T47D (cell line): ENCODE data around the gene FAM184B.
"Not testable (repeated sequence)": the region's sequence is repeated elsewhere in the genome, so short reads cannot be mapped to it uniquely, and the experiment has no call there.

Experiments
- DNase-seq, 2 experiments: peaks; one replicate each; pipeline versions ENCODE4 v3.0.0 to v3.0.0-alpha.2; 2011 to 2012; ENCODE audit warnings: low read depth in 1 of 2, low spot score in 1 of 2
- JUND ChIP-seq: IDR thresholded peaks from 2 replicates; pipeline ENCODE4 v1.6.1; 2012; ENCODE audit warnings: low read depth
- in situ Hi-C: cut with HindIII; loops from 2 replicates; pipeline ENCODE4 v1.10.0; 2016; ENCODE audit warnings: low sequenced_read_pairs, low pct_unique_long_range_greater_than_20kb

FAM184B gene

DNA sequence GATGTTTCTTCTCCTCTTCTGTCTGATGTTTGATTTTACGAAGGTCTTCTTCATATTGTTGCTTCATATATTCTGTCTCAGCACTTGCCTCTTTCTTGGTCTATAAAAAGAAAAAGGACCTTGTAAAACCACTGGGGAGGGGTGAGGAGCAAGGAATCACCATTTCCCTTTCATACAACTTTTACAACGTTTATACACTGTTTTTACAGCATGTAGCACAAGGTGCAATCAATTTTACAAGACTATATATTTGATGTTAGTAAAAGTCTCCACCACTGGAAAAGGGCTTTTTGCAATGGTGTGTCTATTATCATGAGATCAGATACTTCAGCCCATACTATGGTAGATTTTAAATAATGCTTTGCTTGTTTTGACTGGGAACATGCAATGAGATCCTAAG lies 76.3 kb downstream of the FAM184B start:
- no peak for TF ChIP-seq JUND
- in situ Hi-C loops, result no loop called here
- DNase-seq, result no peak

DNA sequence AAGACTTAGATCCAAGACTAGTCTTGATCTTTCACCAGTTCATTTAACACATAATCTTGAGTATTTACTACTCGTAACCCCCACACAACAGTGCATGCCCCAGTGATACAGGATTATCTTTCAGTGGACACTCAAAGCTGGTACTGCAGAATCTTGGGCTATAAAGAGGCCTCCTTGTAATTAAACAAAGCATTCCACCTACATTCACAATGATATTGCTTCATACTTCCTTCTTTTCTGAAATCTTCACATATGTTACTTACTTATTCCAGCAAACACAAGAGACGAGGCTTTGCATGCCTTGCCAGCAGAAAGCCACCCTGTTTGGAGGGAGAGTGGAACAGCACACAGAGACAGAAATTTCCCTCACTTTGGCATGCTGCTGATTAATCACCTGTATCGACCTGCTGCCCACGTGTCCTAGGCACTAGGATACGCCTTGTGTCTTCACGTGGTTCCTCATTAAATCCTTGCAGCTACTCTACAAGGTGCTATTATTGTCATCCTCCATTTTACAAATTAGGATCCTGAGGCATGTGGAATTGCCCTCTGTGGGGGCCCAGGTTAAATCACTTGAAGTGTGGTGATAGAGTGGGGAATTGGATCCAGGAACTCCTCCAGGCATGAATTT lies 77.3 kb downstream of the FAM184B start:
- no peak for DNase-seq
- in situ Hi-C loops, result no loop called here
- no peak for TF ChIP-seq JUND

DNA sequence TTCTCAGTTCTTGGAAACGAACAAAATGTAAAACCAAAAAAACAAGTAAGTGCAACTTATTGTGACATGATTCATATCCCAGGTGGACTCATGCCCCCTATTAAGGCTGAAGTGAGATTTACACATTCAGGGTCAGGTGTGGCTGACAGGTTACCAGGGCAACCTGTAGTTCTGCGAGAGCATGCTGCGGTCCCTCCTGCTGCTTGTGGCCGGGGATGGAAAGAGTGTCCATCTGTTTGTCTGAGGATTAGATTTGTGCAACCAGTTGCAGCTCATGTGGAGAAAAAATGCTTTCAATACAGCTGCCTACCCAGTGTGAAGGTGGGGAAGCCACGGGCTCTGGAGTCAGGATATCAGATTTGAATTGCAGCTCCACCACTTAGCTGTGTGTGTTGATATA lies 78.8 kb downstream of the FAM184B start:
- in situ Hi-C loops, result no loop called here
- TF ChIP-seq JUND, result no peak
- no peak for DNase-seq

DNA sequence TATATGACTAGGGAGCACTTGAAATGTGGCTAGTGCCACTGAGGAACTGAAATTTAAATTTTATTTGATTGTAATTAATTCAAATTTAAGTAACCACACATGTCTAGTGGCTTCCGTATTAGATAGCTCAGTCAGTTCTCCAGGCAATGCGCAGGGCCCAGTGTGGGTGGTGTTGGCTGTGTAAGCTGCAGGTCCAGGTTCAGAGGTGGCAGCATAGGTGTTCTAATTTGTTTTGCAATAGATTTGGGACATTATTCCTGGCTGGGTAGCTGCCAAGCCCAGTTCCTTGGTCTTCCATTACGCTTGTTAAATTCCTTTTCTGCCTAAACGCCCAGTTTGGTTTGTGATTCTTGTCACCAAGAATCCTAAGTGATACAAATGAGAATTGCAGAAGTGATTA lies 79.5 kb downstream of the FAM184B start:
- no peak for DNase-seq
- no peak for TF ChIP-seq JUND
- in situ Hi-C loops, result no loop called here

DNA sequence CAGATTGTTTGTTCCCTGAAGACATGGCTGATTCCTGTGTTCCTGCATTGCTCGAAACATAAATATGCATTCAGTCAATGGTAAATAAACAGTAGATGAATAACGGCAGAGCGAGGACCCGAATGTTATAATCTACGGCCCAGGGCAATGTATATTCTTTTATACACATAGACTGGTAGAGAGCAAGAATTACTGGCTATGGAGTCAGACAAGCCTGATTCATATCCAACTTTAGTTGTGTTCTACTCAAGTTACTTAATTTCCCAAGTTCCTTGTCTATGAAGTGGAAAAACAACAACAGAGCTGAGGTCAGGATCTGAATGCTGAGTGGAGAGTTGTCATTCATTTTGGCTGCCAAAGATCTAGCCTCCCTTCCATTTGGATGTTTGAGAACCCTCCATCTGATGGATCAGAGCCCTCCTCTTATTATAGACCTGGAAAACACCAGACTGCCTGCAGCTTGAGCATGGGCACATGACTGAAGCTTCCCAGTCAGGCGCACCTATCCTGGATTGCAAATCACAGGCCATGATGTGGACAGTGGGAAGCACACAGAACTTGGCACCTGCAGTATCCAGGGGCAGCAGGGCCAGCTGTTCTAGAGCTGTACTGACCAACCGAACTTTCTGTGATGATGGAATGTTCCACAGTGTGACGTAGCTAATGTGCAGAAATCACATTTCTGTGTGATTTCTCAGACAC lies 80.1 kb downstream of the FAM184B start:
- in situ Hi-C loops, result no loop called here
- TF ChIP-seq JUND, result no peak; the same call in 1 of the 2 replicates
- peak in 1 of 2 experiments; percentile 93 for DNase-seq

DNA sequence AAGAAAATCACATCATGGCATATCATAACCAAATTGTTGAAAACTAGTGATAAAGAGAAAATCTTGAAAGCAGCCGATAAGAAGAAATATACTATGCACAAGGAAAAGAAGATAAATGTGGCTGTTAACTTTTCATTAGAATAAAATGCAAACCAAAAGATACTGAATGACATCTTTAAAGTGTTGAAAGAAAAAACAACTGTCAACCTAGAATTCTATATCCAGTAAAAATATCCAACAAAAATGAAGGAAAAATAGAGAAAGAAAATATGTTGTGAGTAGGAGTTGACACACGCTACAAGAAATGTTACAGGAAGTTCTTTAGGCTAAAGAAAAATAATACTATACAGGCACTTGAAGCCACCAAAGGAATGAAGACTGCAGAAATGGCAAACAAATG lies 82.0 kb downstream of the FAM184B start:
- TF ChIP-seq JUND, result no peak
- in situ Hi-C loops, result no loop called here
- DNase-seq, result no peak

DNA sequence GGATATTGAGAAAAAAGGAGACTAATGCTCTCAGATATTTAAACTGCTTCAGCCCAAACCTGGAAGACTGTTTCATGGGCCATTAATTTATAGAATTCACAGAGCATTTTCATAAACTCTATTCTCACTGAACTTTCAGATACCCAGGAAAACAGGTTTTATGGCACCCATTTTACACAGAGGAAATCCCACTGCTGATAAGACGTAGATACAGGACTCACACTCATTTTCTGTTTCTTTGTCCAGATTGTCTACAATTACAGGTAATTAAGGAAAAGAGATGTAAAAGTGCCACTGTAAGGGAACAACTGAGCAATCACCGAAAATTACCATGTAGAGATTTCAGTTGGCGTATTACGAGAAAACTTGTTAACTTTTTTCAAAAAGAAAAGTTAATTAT lies 83.3 kb downstream of the FAM184B start:
- TF ChIP-seq JUND, result no peak
- in situ Hi-C loops, result no loop called here
- no peak for DNase-seq

DNA sequence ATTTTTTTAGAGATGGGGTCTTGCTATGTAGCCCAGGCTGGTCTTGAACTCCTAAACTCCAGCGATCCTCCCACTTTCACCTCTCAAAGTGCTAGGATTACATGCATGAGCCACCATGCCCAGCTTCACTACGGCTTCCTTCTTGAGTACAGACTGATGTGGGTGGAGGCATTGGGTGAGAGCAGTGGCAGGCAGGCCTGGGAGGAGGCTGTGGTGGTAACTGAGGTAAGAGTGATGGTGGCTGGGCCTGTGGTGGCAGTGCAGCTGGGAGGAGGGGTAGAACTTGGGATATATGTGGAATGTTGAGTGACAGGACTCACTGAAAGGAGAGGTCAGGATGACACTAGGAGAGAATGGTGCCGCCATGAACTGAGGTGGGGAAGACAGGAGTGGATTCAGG lies 86.1 kb downstream of the FAM184B start:
- in situ Hi-C loops, result no loop called here
- TF ChIP-seq JUND, result no peak
- DNase-seq, result peak in 1 of 2 experiments; percentile 23

DNA sequence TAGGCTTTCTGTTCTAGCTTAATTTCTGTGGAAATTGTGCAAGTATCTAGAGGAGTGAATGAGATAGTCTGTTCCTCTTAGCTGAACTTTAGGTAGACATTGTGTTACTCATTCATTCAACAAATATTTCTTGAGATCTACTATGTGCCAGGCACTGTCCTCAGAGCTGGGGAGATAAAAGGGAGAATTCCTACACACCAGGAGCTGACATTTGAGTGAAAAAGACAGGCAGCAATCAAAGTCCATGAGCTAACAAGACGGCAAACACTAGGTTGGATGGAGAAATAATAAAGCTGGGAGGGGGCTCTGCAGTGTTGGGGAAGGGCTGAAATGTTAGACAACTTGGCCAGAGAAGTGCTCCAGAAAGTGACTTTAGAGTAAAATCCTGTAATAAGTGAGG lies 86.9 kb downstream of the FAM184B start:
- in situ Hi-C loops, result no loop called here
- no peak for DNase-seq
- no peak for TF ChIP-seq JUND

DNA sequence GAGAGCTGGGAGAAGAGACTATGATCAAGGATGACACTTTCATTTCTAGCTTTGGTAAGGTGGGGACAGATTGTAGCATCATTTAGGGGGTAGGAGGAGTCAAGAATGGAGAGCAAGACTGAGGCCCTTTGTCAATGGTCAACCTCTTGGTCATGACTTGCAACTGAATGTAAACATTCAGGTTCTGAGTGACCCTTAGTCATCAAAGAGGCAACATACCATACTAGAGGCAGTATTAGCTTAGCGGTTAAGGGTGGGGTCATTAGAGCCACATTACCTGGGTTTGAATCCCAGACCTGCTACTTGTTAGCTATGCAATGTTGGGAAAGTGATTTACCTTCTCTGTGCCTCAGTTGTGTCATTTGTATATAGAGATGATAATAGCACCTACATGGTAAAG lies 90.5 kb downstream of the FAM184B start:
- peak in 1 of 2 experiments; percentile 74 for DNase-seq
- in situ Hi-C loops, result no loop called here
- no peak for TF ChIP-seq JUND

DNA sequence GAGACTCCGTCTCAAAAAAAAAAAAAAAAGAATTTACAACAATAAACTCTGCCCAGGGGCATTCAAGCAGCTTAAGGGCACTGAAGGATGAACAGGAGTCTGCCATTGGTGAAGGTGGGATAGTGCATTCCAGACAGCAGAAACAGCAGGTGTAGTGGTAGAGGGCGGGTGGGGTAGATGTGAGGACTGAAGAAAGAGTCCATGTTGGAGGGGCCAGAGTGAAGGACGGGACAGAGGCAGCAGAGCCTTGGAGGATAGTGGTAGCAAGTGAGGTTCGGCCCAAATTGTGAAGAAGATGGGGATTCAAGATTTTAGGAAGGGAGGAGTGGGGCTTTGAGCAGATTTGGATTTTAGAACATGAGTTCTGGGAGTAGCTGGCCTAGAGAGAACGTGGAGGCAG lies 91.3 kb downstream of the FAM184B start:
- no peak for DNase-seq
- in situ Hi-C loops, result no loop called here
- TF ChIP-seq JUND, result no peak

DNA sequence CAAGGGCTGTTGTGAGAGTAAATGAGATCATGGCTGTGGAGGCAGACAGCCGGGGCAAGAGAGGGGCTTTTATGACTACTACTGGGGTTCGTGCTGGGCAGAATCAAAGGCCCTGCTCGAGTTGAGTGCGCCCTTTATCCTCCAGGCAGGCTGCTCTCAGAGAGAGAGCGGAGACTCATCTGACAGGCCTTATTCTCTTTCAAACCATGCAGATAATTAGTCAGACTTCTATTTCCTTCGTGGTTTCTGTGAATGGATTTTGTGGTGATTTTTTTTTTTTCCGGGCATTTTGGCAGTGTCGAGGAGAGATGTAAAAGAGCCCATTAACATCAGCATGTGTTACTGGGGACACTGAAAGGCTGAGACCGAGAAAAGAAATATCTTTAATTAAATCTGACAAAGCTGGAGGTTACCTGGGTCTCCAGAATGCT lies 93.4 kb downstream of the FAM184B start:
- DNase-seq, result no peak
- no peak for TF ChIP-seq JUND
- in situ Hi-C loops, result no loop called here

DNA sequence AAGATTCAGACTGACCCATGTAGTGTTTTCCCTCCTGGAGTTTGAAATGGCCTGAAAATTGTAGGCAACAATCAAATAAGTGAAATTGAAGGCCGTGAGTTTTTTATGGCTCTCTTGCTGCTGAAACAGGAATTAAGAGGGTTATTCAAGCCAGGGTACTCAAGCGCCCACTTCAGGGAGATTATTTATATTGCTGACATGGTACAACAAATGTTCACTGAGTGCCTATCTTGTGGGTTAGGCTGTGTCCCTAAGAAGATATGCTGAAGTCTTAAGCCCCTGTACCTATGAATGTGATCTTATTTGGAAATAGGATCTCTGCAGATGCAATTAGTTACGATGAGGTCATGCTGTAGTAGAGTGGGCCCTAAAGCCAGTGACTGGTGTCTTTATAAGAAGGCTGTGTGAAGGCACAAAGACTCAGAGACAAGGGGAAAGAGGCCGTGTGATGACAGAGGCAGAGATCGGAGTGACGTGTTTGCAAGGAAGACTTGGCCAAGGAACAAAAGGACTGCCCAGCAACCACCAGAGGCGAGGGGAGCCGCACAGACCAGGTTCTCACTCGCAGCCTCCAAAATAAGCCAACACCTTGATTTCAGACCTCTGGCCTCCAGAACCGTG lies 94.1 kb downstream of the FAM184B start:
- no peak for DNase-seq
- in situ Hi-C loops, result no loop called here
- no peak for TF ChIP-seq JUND

DNA sequence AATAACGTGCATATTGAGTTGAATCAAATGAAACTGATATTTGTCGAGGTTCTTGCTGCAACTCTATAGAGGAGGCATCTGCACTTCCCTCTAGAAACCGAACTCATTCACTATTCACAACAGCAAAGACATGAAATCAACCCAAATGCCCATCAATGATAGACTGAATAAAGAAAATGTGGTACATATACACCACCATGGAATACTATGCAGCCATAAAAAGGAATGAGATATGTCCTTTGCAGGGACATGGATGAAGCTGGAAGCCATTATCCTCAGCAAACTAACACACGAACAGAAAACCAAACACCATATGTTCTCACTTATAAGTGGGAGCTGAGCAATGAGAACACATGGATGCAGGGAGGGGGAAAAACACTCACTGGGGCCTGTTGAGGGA lies 96.8 kb downstream of the FAM184B start:
- DNase-seq, in situ Hi-C loops: not testable (repeated sequence)
